Stimulated activated naive CD8-positive, alpha-beta T cell treated with anti-CD3 and anti-CD28 coated beads, Interleukin-15, amount 100 ng/mL, for 72 hours (primary cell): ENCODE results near the gene ITSN1.
"Not testable (repeated sequence)": the region's sequence is repeated elsewhere in the genome, so short reads cannot be mapped to it uniquely, and the experiment has no call there.

ENCODE experiments used
- ATAC-seq: fragments of 150-1000 bp; cut with Tn5 transposase; 2 replicates; pipeline ENCODE4 v1.10.0; 2021; ENCODE audit warnings: mild to moderate bottlenecking, moderate library complexity
- DNase-seq, 2 donors: peaks; one replicate each; pipeline ENCODE4 v3.0.0; 2021 to 2022
- H3K27ac Mint-ChIP-seq, 2 donors: one replicate each; pipeline ENCODE4 v1.8.0; 2022; ENCODE audit warnings: mild to moderate bottlenecking in 2 of 2, mixed read lengths in 2 of 2, moderate library complexity in 2 of 2
- H3K27me3 Mint-ChIP-seq: one replicate; pipeline ENCODE4 v1.8.0; 2022; ENCODE audit warnings: mixed read lengths
- H3K4me1 Mint-ChIP-seq: one replicate; pipeline ENCODE4 v1.8.0; 2022; ENCODE audit warnings: mild to moderate bottlenecking, mixed read lengths
- H3K4me3 Mint-ChIP-seq, 2 donors: one replicate each; pipeline ENCODE4 v1.8.0; 2022; ENCODE audit warnings: mild to moderate bottlenecking in 2 of 2, mixed read lengths in 2 of 2, moderate library complexity in 1 of 2
- H3K9me3 Mint-ChIP-seq, 2 donors: one replicate each; pipeline ENCODE4 v1.8.0; 2022; ENCODE audit warnings: mixed read lengths in 2 of 2

ITSN1 gene

DNA sequence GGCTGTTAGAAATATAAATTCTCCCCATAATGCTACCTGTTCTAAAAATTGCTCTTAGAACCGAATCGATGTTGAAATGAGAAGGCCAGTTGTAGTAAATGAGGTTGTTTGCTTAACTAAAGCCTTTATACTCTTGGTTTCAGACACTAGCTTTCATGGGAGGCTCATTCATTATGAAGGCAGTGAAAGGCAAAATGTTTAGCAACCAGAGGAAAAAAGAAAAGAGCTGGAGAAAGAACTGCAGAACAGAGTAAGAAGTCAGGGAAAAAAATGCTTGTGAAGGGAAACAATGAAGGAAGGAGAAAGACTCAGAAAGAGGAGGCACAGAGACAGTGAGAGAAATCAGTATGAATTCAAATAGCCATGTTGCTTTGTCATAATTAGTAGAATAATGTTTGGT is 145.1 kb downstream of the ITSN1 start:
- no peaks in the 10 kb centered on the region for H3K27me3 Mint-ChIP-seq
- H3K4me1 Mint-ChIP-seq = no peaks in the 10 kb centered on the region
- DNase-seq (no peak), ATAC-seq (no peak)
- no peaks in the 10 kb centered on the region for H3K9me3 Mint-ChIP-seq
- no peak overlapping the region for H3K27ac Mint-ChIP-seq
- no peak overlapping the region for H3K4me3 Mint-ChIP-seq

DNA sequence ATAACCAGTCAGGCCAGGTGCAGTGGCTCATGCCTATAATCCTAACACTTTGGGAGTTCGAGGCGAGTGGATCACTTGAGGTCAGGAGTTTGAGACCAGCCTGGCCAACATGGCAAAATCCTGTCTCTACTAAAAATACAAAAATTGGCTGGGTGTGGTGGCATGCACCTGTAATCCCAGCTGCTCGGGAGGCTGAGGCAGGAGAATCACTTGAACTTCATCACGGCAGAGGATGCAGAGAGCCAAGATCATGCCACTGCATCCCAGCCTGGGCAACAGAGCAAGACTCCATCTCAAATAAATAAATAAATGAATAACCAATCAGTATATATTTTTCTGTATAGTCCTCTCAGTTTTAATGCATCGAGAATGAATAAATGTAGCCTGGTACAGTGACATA is 146.1 kb downstream of the ITSN1 start:
- not testable (repeated sequence) for H3K9me3 Mint-ChIP-seq, H3K27ac Mint-ChIP-seq, ATAC-seq

DNA sequence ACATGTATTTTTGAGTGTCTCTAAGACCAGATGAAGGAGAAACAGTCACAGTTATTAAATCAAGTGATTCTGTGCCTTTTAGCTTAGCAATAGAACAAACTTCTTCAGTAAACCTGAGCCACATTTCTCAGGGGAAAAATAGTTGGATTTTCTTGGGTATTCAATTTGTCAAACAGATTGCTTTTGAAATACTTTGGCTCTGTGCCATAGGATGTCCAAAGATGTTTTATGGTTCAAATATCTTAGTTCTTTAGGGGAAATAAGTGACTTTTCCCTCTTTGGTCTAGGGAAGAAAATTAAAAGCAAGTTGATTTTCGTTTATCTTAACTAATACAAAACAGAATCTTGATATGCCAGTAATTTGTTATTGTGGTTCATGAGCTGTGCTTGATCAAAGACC is 147.4 kb downstream of the ITSN1 start:
- DNase-seq (no peak), ATAC-seq (no peak)
- Mint-ChIP-seq H3K4me3 (no peak overlapping the region), H3K27ac (no peak overlapping the region), H3K4me1 (no peaks in the 10 kb centered on the region), H3K9me3 (no peaks in the 10 kb centered on the region), H3K27me3 (no peaks in the 10 kb centered on the region)

More for the DNA sequence above, 146.1 kb downstream of the ITSN1 start:
- H3K4me3 Mint-ChIP-seq, H3K4me1 Mint-ChIP-seq, H3K27me3 Mint-ChIP-seq, DNase-seq: not testable (repeated sequence)

DNA sequence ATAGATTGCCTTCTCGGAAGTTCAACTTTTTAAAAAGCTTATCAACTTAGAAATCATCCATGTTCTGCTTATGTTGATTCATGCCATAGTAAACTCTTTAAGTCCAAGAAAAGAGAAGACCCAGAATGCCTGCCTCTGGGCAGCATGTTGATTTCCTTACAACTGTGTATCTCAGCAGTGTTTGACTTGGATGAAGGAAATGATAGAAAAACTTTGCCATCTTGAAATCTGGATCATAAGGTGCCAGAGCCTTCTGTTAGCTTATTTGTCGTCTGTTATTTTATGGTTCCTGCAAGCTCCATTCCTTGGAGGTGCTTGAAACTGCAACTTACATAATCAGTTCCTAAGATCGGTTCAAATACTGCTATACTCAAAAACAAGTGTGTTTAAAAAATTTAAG is 148.8 kb downstream of the ITSN1 start:
- no peak overlapping the region for H3K4me3 Mint-ChIP-seq
- no peak for DNase-seq

DNA sequence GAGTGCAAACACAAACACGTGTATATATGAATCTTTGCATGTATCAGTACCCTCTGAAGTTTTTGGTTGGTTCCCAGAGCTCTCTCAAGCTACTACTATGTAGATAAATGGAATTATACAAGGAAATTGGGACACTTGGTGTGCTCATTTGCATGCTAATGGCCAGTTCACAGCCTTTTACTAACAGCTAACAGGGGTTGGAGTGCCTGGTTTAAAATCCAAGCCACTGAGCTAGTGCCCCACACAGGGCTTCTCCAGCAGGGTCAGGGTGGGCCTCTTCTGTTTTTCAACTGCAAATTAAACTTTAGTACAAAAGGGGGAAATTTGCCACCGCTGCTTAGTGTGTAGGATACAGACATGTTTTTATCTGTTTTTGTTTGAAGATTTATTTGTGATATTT is 152.3 kb downstream of the ITSN1 start:
- DNase-seq (no peak), ATAC-seq (no peak)
- Mint-ChIP-seq H3K27ac (no peak overlapping the region), H3K4me1 (no peaks in the 10 kb centered on the region), H3K4me3 (no peak overlapping the region), H3K9me3 (no peaks in the 10 kb centered on the region), H3K27me3 (no peaks in the 10 kb centered on the region)

More for the DNA sequence above, 148.8 kb downstream of the ITSN1 start:
- H3K27ac Mint-ChIP-seq = no peak overlapping the region
- no peaks in the 10 kb centered on the region for H3K4me1 Mint-ChIP-seq
- no peaks in the 10 kb centered on the region for H3K9me3 Mint-ChIP-seq
- ATAC-seq = no peak
- no peaks in the 10 kb centered on the region for H3K27me3 Mint-ChIP-seq

DNA sequence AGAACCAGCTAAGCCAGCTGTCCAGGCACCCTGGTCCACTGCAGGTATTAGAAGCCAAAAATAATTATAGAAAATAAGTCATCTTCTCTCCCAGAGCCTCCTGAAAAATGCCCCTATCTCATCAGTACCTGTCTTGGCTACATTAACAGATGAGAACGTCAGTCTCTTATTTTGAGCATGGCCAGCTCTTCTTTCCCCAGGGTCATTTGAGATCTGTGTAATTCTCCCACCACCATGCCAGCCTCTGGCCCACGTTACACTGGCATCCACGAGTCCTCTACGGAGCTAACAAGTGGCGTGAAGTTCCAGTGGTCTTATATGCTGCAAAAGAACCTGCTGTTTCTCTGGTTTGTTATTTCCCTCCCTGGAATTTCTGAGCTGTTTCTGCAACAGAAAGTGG is 155.3 kb downstream of the ITSN1 start:
- H3K27me3 Mint-ChIP-seq = no peaks in the 10 kb centered on the region
- no peak overlapping the region for H3K4me3 Mint-ChIP-seq
- no peaks in the 10 kb centered on the region for H3K4me1 Mint-ChIP-seq
- H3K9me3 Mint-ChIP-seq = no peaks in the 10 kb centered on the region
- H3K27ac Mint-ChIP-seq = no peak overlapping the region
- no peak for DNase-seq
- ATAC-seq = no peak

DNA sequence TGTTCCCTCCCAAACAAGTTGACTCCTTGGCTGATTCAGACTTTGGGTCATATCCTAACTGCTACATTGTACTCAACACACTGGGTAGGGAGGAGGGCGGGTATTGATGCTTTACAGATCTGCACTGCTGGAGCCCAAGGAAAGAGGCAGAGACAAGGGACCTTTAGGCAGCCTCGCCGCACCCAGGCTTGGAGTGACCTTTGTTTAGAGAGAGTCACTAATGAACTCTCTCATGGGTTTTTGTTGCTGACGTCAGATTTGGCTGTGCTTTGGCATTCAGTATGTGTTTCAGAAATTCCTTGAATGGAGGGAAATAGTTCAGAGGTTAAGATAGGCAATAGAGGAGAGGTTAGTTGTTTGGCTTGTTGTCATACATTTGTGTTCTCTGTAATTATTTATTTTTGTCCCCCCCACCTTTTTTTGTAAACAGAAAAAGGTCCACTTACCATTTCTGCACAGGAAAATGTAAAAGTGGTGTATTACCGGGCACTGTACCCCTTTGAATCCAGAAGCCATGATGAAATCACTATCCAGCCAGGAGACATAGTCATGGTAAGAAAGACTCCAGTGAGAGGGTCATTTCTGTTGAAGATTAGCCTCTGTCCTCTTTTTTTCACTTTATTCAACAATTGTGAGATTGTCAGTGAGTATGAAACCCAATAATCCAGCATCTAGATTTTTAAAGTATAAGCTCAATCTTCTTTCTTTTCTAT is 157.2 kb downstream of the ITSN1 start:
- no peaks in the 10 kb centered on the region for H3K27me3 Mint-ChIP-seq
- H3K4me3 Mint-ChIP-seq = no peak overlapping the region
- DNase-seq (no peak), ATAC-seq (no peak)
- no peaks in the 10 kb centered on the region for H3K9me3 Mint-ChIP-seq
- no peaks in the 10 kb centered on the region for H3K4me1 Mint-ChIP-seq
- H3K27ac Mint-ChIP-seq = no peak overlapping the region

DNA sequence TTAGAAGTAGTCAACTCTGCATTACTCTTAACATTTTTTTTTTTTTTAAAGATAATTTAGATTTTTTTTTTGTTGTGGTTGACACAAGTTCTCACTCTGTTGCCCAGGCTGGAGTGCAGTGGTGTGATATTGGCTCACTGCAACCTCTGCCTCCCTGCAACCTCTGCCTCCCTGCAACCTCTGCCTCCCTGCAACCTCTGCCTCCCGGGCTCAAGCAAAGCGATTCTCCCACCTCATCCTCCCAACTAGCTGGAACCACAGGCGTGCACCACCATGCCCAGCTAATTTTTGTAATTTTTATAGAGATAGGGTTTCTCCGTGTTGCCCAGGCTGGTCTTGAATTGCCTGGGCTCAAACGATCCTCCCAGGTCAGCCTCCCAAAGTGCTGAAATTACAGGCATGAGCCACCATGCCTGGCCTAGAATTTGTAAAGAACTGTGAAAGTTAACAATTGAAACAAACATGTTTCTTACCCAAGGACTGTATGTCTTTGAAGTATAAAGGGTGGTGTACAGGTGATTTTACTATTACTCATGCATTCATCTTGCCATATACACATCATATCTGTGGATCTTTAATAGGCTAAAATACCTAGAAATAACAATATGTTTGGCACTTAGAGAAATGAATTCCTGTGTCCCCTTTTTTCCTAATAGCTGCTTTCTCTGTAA is 158.6 kb downstream of the ITSN1 start:
- Mint-ChIP-seq H3K27ac (no peak overlapping the region), H3K4me1 (no peaks in the 10 kb centered on the region), H3K4me3 (no peak overlapping the region), H3K9me3 (no peaks in the 10 kb centered on the region), H3K27me3 (no peaks in the 10 kb centered on the region)
- DNase-seq (no peak), ATAC-seq (no peak)

DNA sequence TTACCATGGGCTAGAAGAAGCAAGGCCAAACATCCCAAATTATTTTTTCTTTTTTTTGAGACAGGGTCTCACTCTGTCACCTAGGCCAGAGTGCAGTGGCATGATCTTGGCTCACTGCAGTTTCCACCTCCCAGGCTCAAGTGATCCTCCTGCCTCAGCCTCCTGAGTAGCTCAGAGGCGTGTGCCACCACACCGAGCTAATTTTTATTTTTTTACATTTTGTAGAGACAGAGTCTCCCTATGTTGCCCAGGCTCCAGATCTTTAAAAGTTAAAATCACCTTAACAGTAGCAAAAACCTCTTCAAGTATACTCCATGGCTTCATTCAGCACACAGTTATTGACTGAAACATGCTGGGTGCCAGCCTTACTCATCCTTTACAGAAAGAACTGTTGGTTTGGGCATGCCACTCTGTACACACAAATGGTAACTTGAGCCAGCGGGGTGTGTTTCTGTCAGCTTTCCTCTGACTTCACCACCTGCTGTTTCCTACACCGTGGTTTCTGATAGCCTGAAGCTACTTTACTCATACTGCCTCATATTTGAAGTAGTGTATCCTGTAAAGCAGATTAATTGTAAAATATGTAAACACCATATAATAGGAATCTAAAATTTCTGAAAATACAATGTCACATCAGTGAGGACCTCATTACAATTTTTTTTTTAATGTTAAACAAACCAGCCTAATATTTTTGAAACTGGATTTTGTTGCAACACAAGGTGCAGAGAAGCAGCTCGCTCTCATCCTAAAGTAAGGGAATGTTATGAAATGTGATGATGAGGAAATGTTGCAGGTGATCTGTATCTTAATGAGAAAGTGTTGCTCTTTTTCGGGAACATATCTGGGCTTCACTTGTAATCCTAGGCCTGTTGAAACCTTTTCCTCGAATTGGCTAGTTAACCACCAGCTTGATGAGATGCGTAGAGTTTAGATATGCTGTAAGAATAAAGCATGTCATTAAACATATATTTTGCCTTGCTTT is 159.4 kb downstream of the ITSN1 start:
- no peaks in the 10 kb centered on the region for H3K9me3 Mint-ChIP-seq
- no peaks in the 10 kb centered on the region for H3K27me3 Mint-ChIP-seq
- peak overlapping the region in 1 of 2 donors; percentile 71 for H3K27ac Mint-ChIP-seq
- no peak for DNase-seq
- H3K4me3 Mint-ChIP-seq = no peak overlapping the region
- no peaks in the 10 kb centered on the region for H3K4me1 Mint-ChIP-seq
- no peak for ATAC-seq

DNA sequence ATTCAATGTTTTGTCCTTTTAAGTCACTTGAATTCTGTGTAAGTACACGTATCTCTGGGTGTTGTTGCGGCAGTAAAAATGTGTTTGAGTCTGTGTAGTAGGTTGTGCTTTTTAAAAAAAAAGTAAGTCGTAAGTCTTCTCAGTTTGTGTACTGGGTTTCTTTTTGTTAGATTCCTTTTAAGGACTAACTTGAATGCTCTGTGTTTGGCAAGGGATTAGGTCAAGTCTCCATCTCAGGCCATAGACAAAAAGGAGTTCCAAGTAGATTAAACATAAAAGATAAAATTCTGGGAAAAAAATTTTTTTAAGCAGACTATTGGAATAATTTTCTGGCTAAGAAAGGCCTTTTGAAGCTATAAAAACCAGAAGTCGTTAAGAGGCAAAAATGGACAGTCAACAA is 160.2 kb downstream of the ITSN1 start:
- H3K9me3 Mint-ChIP-seq = no peaks in the 10 kb centered on the region
- no peaks in the 10 kb centered on the region for H3K27me3 Mint-ChIP-seq
- no peak overlapping the region for H3K27ac Mint-ChIP-seq
- ATAC-seq (no peak), DNase-seq (no peak)
- no peaks in the 10 kb centered on the region for H3K4me1 Mint-ChIP-seq
- no peak overlapping the region for H3K4me3 Mint-ChIP-seq

DNA sequence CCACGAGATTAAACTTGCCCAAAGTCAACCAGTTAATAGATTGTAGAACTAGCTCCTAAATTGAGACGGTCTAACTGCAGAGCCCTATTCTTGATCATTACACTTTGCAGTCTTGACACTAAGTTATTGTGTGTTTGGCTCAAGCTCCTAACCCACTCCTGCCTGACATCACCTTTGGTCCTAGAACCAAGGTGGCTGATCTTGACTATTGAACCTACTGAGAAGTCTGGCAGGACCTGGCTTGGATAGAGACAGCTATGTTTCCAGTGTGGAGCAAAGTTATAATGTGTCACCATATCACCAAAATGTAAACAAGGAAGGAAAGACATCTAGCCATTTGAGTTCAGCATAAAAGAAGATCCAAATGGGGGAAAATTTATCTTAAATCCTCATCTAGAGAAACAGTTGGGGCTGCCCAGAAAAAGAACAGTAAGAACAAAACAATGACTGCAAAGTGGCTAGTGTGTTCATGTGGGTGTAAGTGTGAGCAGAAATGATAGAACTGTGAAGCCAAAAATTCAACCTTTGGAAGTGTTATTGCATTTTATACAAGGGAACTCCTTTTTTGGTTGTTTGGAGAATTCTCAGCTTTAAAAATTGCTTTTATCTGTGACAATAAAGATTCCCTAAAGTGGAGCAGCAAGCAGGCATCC is 166.5 kb downstream of the ITSN1 start:
- Mint-ChIP-seq H3K27ac (peak overlapping the region; percentile 47 to 66), H3K4me1 (no peaks in the 10 kb centered on the region), H3K27me3 (no peaks in the 10 kb centered on the region), H3K4me3 (no peak overlapping the region), H3K9me3 (no peaks in the 10 kb centered on the region)
- DNase-seq (no peak), ATAC-seq (no peak)

DNA sequence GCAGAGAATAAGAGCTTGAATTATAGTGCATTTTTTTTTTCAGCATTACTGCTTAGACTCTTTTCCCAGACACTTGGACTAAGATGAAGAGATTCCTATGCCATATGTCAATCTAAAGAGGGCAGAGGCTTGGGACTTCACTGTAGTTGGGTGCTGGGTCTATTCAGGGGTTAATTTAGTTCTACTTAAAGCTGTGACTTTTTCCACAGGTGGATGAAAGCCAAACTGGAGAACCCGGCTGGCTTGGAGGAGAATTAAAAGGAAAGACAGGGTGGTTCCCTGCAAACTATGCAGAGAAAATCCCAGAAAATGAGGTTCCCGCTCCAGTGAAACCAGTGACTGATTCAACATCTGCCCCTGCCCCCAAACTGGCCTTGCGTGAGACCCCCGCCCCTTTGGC is 168.5 kb downstream of the ITSN1 start:
- no peak overlapping the region for H3K27ac Mint-ChIP-seq
- H3K4me1 Mint-ChIP-seq = no peaks in the 10 kb centered on the region
- DNase-seq (no peak), ATAC-seq (no peak)
- H3K9me3 Mint-ChIP-seq = no peaks in the 10 kb centered on the region
- no peak overlapping the region for H3K4me3 Mint-ChIP-seq
- H3K27me3 Mint-ChIP-seq = no peaks in the 10 kb centered on the region

DNA sequence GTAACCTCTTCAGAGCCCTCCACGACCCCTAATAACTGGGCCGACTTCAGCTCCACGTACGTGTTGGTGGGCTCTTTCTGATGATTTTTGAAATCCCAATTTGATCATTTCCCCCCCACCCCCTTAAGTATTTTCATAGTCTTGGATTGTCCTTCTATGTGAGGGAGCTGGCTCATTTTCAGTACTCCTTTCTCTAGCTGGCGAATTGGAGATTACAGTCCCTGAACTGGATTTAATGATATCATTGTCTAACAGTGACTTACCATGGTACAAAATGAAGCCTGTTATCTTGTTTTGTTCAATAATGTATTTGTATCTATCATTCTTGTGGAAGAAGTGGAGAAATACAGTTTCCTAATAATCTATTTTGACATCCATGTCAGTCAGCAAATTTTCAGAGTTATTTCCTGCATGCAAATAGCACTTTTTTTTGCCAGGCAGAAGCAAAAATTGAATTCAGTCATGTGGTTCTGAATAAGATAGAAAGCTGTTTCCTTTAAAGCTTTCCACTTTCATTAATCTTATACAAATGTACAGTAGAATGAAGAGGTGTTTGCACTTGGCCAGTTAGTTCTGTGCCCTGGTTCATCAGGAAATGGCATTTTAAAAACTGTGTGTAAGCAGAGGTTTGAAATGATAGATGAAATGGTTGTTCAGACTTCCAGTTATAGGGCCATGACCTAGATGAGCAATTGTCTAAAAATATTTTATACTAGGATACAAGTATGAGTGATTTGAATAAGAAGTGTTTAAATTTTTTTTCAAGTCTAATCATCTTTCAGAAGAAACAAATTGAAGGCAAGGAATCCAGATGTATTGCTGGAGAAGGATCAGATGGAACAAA is 169.1 kb downstream of the ITSN1 start:
- Mint-ChIP-seq H3K4me1 (no peaks in the 10 kb centered on the region), H3K4me3 (no peak overlapping the region), H3K27me3 (no peaks in the 10 kb centered on the region), H3K27ac (no peak overlapping the region), H3K9me3 (no peaks in the 10 kb centered on the region)
- ATAC-seq (no peak), DNase-seq (no peak)

DNA sequence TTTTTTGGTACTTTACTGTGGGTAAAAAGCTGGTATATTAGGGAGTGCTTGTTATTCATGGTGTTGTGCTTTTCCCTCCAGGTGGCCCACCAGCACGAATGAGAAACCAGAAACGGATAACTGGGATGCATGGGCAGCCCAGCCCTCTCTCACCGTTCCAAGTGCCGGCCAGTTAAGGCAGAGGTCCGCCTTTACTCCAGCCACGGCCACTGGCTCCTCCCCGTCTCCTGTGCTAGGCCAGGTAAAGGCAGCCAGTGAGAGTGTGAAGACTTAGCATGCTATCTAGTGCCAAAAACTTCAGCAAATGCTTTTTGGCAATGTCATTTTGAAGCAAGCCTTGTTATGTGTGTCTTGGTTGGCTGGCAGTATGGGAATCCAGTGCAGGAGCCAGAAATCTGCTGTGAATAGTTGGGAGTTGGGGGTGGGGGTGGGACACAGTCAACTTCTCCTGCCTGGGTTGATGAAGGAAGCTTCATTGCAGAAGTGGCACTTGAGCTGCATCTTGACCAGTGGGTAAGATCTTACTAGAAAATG is 171.6 kb downstream of the ITSN1 start:
- H3K27me3 Mint-ChIP-seq = no peaks in the 10 kb centered on the region
- no peak overlapping the region for H3K27ac Mint-ChIP-seq
- no peak for DNase-seq

More for the DNA sequence above, 171.6 kb downstream of the ITSN1 start:
- no peak for ATAC-seq
- Mint-ChIP-seq H3K4me3 (no peak overlapping the region), H3K9me3 (no peaks in the 10 kb centered on the region), H3K4me1 (no peaks in the 10 kb centered on the region)
